HG03066 (cell line): ENCODE data around the gene RBSN.

Experiments used
- ATAC-seq: cut with Tn5 transposase; IDR thresholded peaks from one replicate; pipeline ENCODE4 v1.9.1; 2021; ENCODE audit warnings: low read depth; ENCODE audit not compliant: unreplicated experiment

The RBSN gene

DNA sequence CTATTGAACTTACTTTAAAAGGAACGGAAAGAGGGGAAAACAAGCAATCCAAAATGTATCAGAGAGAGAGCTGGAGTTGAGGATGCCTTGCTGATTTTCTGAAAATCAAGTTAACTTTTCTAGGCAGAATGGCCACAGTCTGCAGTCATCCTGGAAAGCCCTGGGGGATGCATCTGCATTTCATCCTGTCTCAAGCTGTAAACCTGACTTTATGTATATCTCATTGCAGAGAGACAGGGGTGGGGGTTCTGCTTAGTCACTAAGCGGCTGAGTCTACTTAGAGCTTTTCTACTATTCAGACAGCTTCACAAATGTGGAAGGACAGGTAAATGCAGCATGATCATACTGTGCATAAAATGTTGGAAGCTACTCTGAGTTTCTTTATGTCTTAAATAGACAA is 75.2 kb downstream of the RBSN start:
- no peak for ATAC-seq

- ATAC-seq = no peak
These were observed 75.7 kb downstream of the RBSN start for GRCh38 chr3:15023249-15023648.
